Activated T-cell treated with anti-CD3 and anti-CD28 coated beads, Interleukin-2, amount 50 U/mL, for 48 hours (primary cell): Measurements from ENCODE around the gene NEK11.

ENCODE experiments used
- DNase-seq, 2 experiments: peaks; one replicate each; pipeline ENCODE4 v3.0.0-alpha.2; 2020

The NEK11 gene

GRCh38 chr3:131231710-131232389 lies 205.2 kb downstream of the NEK11 start:
- no peak for DNase-seq

- DNase-seq: no peak
Observed at GRCh38 chr3:131232711-131233267, 206.1 kb downstream of the NEK11 start.

GRCh38 chr3:131233900-131234668 lies 207.4 kb downstream of the NEK11 start:
- no peak for DNase-seq

- DNase-seq: no peak
Observed at GRCh38 chr3:131236421-131236820, 209.7 kb downstream of the NEK11 start.

GRCh38 chr3:131238496-131238895 lies 211.8 kb downstream of the NEK11 start:
- DNase-seq: no peak

GRCh38 chr3:131239267-131239666 lies 212.6 kb downstream of the NEK11 start:
- no peak for DNase-seq

- DNase-seq: no peak
Observed at GRCh38 chr3:131242201-131242600, 215.5 kb downstream of the NEK11 start.

- no peak for DNase-seq
Observed at GRCh38 chr3:131250466-131250865, 223.8 kb downstream of the NEK11 start.

- no peak for DNase-seq
Observed at GRCh38 chr3:131260525-131260924, 233.8 kb downstream of the NEK11 start.

GRCh38 chr3:131261104-131261503 lies 234.4 kb downstream of the NEK11 start:
- DNase-seq: no peak

- DNase-seq: no peak
Observed at GRCh38 chr3:131275556-131275955, 248.9 kb downstream of the NEK11 start.

- DNase-seq: no peak
Observed at GRCh38 chr3:131277836-131278497, 251.3 kb downstream of the NEK11 start.

- DNase-seq: no peak
Observed at GRCh38 chr3:131279577-131279976, 252.9 kb downstream of the NEK11 start.

- no peak for DNase-seq
Observed at GRCh38 chr3:131282379-131282778, 255.7 kb downstream of the NEK11 start.

- DNase-seq: no peak
Observed at GRCh38 chr3:131282967-131283366, 256.3 kb downstream of the NEK11 start.

- DNase-seq: no peak
Observed at GRCh38 chr3:131283862-131284261, 257.2 kb downstream of the NEK11 start.

- no peak for DNase-seq
Observed at GRCh38 chr3:131284302-131284701, 257.6 kb downstream of the NEK11 start.

GRCh38 chr3:131285456-131285855 lies 258.8 kb downstream of the NEK11 start:
- no peak for DNase-seq

GRCh38 chr3:131299836-131300235 lies 273.2 kb downstream of the NEK11 start:
- DNase-seq: no peak

GRCh38 chr3:131303848-131304247 lies 277.2 kb downstream of the NEK11 start:
- DNase-seq: no peak

GRCh38 chr3:131304890-131305289 lies 278.2 kb downstream of the NEK11 start:
- DNase-seq: no peak

- no peak for DNase-seq
Observed at GRCh38 chr3:131306242-131306641, 279.6 kb downstream of the NEK11 start.

- DNase-seq: no peak
Observed at GRCh38 chr3:131314318-131314717, 287.6 kb downstream of the NEK11 start.

- no peak for DNase-seq
Observed at GRCh38 chr3:131315162-131315561, 288.5 kb downstream of the NEK11 start.
